HG03066 (cell line): ENCODE measurements around the gene KCNK18.
A peak's percentile ranks its signal among the peaks of the same experiment; 100 is the strongest.

Experiments used
- ATAC-seq: cut with Tn5 transposase; IDR thresholded peaks from one replicate; pipeline ENCODE4 v1.9.1; 2021; ENCODE audit warnings: low read depth; ENCODE audit not compliant: unreplicated experiment

Gene KCNK18

DNA sequence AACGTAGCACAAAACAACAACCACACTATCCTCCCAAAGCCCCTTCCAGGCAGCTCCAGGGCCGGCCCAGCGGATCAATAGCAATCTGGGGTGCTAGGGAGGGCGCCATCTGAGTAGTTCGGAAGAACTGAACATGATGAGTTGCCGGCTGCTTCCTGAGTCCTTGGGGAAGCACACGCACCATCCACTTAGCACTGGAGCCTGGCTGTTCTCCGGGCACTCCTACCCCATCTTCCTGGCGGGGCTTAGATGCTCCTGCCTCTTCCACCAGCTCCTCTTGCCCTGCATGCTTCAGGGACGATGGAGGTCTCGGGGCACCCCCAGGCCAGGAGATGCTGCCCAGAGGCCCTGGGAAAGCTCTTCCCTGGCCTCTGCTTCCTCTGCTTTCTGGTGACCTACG is at the start of gene KCNK18:
Gene KCNK18, plus strand, starts transcription at position 301 of the 400 bp plus-strand sequence. Its CDS starts 0 bp downstream, at position 301.
- ATAC-seq, result no peak

DNA sequence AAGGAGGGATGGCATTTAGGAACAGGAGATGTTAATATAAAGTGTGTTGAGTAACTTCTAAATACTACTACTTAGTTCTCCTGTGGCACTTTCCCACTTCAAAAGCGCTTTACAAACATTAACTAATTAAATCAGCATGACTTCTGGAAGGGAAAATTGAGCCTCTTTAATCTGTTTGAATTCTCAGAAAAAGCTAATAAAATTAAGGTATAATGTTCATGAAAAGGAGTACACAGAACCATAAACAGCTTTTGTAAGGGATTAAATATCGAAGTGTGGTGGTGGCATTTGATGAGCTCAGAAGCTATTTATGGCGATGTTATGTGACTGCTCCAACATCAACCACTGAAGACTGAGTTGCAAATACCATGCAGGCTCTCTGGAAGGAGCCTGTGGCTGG is 49.0 kb upstream of the KCNK18 start:
- ATAC-seq, result no peak

DNA sequence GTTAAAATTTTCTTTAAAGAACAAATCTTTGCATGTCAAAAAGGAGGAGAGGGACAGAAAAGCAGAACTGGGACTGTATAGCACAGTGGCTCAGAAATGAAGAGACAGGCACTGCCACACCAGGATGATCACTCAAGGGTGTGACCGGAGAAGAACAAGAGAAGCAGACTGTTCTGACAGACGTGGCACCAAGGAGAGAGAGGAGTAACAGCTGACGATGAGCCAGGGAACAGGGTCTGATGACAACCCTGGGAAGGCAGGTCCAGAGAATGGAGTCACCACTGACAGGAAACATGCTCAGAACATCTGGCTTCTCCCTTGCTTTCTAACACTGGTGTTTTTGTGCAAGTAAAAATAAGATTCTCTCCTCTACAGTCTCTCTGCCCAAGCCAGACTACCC is 44.6 kb upstream of the KCNK18 start:
- ATAC-seq, result no peak

DNA sequence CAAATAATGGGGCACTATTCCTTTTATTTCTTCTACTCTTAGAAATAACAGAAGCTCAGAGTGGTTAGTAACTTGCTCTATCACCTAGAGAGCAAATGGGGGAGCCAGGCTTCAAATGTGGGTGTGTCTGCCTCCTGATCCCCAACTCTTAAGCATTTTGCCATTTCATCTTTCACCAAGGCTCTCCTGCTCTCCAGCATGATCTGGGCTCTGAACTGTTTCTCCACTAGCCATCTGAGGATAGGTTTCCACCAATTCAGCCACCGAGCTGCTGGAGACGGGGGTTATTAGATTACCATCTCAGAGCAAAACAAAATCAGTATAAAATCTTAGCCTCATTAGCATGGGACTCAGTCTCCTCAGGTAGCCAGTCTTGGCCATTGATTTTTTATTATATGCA is 39.0 kb upstream of the KCNK18 start:
- no peak for ATAC-seq

DNA sequence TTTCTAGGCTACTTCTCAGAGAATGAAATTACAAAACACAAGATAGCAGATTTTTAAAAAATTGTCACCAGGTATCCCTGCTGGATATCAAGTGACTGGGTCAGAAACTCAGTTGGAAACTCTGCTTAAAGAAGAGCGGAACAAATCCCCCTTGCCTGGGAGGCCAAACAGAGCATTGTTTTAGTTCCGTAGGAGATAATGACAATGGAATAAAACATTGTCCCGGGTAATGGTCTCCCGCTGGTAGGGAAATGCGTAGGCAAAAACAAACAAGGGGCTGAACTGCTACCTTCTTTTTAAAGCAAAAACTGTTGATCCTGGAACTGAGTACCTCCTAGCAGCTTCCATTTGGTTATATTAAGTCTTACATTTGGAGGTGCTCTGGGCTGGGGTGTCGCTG is 37.9 kb upstream of the KCNK18 start:
- ATAC-seq, result no peak

DNA sequence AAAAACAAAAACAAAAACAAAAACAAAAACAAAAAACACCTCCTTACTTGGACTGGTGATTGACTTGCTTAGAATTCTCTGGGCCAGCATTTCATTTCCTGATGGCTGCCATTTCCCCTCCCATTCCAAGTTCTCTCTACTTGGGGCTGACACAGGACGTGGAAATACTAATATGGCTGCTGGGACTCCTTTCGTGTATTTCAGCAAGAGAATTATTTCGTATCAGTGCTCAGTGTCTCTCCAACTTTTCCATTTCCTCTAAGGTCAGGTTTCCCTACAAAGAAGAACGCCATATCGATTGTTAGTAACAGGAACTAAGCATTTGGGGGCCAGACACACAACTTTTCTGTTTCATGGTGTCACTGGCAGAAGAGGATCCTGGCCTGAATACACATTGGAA is 36.7 kb upstream of the KCNK18 start:
- no peak for ATAC-seq

DNA sequence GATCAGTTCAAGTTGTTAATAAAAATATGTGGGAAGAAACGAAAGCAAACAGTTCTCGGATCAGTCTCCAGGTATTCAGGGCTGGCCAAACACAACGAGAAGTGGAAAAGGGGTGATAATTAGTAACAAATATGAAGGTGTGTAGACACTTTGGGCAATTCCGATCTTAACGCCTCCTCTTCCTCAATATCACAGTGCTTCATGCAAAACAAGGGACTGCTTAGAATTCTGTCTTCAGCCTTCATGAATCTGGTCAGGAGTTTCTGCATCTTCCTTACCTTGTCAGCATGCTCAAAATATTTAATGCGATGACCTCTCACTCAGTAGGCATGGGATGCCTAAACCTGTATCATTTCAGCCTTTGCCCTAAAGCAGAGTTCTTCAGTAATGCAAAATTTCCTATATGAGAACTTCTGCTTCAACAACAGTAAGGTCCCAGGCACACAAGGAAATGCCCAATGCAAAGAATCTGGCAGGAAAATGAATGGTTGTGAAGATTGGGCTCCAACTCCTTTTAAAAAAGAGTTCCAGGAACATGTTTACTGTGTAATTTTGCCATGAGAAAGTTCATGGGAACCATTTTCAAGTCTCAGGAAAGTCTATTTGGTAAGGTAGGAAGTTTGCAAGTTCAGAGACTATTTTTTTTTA is 35.8 kb upstream of the KCNK18 start:
- ATAC-seq, result no peak

DNA sequence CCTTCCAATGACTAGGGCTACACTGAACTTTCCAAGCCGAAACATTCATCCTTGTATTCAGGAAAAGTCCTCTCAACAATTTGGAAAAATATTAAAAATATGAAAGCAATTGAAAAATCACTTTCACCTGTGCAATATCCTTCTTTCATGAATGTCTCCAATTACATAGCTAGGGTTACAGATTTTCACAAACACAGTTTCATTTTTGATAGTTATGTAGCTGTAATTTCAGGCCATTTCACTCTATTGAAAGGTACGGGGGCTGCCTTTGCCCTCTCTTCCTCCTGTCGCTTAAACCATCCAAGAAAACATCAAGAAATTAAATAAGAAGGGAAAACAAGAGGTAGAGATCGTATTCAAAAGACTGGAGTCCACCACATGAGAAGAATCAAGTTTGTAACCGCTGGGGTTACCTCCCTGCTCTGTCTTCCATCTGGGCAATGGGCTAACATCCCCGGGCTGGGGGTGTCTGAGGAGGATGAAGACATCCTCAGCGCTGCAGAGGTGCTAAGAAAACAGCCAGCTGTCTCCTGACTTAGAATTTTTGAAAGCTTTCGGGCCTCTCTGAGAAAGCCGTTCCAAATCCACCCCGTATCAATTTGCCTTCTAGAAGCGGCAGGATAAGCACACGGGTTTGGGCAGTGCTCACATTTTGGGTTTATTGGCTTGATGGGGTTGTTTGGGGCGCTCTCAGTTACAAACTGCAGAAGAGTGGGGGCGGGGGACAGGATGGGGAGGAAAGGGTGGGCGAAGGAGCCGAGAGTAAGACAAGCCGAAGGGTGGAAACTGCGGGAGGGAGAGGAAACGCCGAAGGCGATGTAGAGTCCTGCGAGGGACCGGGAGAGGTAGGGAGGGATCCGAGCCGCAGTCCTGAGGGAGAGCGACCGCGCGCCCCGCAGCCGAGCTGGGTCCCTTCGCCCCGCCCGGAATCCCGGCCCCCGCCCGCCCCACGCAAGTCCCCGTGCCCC is 34.9 kb upstream of the KCNK18 start:
- no peak for ATAC-seq

DNA sequence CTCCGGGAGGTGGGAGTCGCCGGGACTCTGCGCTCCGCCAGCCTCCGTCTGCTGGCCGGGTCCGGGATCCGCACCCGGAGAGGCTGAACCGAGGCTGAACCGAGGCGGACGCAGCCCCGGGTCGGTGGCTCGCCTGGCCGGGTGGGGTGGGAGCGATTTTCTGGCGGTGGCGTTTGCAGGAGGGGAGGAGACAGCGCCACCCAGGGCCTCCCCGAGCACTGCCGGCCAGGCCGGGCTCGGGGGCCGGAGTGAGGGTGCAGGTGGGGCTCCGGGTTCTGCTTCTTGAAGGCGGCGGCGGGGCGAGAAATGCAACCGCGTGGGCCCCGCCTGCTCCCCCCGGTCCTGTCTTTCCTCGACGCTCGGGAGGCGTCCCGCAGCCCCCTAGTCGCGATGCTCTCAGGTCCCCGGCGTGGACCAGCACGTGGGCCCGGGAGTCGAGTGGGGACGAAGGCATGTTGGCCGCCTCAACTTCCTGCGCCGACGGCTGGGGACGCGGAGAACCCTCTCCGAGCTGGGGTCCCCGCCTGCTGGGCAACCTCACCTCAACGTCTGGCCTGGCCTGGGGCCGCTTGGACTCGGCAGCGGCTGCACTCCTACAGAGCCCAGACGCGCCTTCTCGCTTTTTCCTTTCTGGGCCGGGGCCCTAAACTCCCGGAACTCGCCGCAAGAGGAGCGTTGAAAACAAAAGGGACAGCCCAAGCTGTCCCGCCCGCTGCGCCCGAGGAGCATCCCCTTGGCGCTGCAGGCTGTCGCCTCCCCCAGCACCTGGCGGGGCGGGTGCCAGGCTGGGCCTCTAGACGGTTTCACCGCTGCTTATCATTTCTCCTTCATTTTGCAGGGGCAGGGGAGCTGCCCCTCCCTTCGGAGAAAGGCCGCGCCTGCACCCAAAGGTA is 34.0 kb upstream of the KCNK18 start:
- no peak for ATAC-seq

DNA sequence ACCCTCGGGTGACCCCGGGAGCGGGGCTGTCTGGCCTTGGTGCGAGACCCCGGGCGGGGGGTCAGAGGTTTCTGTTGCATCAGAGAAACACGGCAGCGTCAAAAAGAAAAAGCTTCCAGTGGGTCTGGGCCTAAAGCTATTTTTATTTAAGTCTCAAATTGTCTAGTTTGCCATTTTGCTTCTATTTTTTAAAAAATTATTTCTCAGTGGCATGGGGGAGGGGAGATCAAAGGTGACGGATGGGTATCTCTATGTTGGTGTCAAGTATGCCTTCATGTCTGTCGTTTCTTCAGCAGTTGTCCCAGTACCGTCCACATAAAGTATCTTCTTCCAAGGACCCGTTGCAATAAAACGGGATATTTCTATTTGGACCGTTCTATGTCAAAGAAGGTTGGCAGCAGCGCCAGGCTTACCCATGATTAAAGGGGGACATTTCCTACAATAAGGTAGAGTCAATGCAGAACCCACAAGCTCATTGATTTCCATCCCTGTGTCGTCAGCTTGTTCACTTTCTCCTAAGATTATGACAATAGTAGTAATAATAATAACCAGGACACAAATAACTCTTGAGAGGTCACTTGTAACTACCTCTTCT is 33.2 kb upstream of the KCNK18 start:
- no peak for ATAC-seq

DNA sequence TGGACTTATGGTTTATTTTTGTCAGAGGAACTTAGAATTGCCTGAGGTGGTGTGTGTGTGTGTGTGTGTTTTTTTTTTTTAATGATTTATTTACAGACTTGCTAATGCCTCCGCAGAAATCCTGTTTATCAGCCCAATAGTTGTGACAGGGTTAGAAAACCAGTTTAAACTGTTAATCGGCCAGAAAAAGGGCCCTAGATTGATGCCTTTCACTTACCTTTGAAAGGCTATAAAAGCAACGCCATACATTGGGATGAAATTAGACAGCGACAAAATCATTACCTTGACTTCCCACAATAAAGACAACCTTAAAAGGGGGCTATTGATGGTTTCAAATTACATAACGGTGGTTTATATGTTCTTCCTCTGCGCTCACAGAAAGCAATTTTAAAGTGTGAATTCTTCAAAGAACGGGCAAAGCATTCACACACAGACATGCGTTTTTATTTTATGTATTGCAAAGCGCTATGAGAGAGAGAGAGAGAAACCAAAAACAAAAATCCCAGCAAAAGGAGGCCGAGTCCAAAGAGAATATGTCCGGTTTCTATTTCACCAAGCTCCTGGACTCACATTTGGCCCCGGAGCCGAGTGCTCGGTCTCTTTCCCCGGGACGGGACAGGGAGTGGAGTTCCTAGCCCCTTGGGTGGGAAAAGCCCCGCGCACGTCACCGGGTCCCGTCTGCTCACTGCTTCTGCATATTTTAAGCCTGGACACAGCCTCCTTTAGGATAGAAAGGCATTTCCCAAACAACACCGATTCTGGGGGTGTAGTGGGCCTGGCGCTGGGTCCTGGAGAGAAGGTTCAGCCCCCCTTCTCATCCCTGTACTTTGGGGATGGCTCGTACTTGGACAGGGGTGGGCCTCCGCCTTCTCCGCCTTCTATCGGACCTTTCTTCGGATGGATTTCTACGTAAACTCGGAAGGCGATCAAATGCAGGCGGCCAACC is 32.4 kb upstream of the KCNK18 start:
- ATAC-seq, result no peak

DNA sequence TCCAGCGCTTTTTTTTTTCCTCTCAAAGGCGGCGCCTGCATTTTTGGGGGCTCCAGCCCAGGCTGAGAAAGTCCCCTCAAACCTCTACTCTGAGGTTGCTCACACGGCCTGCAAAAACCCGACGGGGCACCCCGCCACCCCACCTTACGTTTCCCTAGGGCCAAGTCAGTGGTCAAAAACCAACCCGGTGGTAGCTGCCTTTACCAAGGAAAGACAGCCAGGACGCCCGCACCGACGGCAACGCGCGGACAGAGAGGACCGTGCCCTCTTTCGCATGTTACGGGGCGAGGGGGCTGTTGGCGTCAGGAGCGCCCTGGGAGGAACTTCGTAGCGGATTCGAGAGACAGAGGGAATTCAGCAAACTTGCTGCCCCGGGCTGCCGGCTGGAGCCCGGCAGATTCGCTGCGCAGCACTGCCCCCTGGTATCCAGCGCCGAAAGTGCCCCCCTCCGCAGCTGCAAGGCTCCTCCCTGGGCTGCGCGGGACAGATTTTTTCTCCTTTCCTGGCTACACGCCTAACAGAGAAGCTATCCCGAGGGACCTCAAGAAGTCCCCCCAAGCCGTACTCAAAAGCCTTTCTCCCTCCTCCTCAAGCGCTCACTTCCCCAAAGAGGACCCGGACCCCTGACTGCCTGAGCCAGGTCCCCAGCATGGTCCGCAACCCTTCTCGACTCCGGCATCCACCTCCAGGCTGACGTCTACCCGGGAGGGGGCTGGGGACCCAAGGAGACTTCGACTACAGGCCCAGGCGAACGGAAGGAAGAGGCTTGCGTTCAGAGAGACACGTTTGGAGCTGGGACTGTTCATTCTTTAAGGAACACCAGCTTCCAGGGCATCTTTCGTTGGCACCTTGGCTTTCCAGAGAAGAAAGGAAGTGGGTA is 31.5 kb upstream of the KCNK18 start:
- no peak for ATAC-seq

DNA sequence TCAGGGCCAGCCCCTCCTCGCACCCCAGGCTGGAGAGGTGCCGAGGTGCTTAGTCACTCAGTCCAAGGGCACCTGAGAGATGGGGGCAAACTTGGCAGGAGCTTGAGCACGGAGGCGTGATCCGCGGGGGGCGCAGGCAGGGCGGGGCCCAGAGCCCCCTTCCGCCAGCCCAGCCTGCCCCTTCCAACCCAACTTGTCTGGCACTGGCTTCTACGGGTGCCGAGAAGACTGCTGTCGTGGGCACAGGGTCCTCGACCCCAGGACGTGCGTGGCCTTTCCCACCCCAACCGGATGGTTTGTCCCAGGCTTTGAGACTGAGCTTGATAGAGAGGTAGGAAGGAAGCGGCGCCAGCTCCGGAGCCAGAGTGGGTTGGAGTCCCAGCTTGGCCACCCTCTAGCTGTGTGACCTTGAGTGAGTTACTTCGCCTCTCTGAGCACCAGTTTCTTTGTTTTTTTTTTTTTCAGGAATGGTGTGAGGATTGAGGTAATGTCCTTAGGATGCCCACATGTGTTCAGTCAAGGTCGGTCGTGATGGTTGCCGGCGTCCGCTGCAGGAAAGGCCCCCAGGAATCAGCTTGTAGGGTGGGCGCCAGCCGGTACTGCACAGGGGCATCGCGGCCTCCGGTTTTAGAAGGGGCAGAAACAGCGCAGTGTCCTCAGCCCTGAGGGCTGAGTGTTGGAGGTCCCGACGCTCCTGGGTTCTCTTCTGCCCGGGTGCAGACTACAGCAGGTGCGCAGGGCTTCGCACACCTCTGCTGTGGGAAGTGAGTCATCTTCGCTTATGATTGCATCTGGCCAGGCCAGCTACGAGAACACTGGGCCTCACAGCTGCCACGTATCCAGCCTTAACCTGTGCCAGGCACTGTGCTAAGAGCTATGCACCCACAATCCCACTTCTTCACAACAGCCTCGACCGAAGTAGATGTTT is 30.6 kb upstream of the KCNK18 start:
- ATAC-seq, result no peak

DNA sequence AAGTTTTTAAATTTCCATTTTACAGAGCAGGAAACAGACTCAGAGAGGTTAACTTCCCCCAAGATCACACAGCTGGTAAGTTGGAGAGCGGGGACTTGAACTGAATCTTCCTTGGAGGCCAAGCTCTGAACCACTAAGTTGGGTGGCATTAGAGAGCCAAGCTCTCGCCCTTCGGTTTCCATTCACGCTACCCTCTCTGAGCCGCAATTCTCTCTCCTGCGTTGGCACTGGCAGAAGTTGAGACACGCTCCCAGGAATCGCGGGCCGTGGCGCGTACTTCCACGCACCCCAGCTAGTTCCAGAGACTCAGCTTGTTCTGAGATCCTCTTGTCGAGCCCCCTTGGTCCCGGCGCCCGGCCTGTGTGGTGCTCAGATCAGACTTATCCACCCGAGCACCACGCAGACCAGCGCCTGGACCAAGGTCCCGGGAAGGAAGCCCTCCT is 29.9 kb upstream of the KCNK18 start:
- no peak for ATAC-seq

DNA sequence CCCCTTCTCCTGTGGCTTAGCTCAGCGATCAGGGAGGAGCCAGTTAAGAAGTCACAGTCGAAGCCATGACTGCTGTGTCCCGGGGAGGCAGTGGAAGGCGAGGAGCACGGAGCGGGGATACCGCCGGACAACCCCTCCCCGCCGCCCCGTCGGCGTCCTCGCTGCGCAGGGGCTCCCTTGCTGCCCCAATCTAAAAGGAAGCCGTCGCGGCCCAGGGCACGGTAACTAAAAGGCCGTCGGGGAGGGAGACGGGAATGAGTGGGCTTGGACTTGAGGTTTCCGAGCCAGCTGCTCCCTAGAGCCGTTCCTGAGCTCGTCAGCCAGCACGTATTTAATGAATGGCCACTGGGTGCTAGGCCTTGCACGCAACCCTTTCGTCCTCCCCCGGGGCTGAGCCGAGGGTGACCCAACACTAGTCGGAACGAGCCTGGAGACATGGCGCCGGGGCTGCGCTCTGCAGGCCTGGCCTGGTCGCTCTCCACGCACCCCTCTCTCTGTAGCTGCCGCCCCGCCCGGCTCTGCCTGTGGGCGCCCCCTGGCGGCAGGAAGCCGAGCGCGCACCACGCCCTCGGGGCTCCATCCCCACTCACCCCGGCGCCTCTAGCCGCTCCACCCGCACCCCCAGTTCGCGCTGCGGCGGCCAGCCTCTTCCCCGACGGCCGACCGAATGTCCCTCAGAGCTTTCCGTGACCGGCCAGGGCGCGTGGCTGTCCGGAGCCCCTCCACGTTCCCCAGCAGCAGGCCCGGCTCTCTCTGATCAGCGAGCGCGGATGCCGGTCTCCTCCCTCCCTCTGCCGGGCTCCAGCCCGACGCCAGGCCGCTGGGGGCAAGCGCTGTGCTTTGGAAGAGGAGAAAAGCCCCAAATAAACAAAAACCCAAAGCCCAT is 29.3 kb upstream of the KCNK18 start:
- peak; percentile 70 for ATAC-seq

DNA sequence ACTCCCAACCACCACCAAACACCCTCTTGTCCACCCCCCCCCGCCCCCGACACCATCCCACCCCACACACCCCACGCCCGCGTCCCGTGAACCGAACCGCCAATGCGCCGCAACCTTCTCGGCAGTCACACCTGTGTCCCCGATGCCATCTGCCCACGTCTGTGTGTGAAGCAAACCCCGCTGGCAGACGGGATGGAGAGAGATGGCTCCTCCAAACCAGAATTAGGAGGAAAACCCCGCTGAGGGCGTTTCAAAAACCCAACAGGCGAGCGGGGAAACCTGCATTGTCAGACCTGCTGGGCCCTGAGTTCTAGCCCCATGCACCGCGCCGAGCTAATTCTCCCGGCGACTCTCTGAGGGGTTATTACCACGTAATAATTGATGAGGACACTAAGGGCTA is 28.6 kb upstream of the KCNK18 start:
- no peak for ATAC-seq
